ENCODE measurements around the gene NOP14.

DNA sequence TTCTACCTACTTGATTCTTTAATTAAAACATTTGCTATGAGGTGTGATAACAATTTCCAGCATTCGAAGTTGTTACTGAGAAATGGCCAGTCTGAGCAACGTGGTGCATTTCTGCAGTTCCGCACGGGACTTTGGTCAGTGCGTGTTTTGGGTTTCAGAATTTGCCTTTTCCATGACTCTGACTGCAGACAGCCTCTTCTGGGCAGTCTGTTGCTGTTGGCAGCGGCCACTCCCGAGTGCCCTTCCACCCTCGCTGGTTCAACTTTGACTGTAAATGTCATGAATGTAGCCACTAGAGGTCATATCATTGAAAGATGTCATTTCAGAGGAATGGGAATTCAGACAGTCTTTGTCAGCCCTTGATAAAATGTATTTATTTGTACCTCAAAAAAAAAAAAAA lies 53.6 kb downstream of the NOP14 start:
- TF ChIP-seq, protein P1, sequence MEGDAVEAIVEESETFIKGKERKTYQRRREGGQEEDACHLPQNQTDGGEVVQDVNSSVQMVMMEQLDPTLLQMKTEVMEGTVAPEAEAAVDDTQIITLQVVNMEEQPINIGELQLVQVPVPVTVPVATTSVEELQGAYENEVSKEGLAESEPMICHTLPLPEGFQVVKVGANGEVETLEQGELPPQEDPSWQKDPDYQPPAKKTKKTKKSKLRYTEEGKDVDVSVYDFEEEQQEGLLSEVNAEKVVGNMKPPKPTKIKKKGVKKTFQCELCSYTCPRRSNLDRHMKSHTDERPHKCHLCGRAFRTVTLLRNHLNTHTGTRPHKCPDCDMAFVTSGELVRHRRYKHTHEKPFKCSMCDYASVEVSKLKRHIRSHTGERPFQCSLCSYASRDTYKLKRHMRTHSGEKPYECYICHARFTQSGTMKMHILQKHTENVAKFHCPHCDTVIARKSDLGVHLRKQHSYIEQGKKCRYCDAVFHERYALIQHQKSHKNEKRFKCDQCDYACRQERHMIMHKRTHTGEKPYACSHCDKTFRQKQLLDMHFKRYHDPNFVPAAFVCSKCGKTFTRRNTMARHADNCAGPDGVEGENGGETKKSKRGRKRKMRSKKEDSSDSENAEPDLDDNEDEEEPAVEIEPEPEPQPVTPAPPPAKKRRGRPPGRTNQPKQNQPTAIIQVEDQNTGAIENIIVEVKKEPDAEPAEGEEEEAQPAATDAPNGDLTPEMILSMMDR (IDR thresholded peaks at IDR 0.05; ENCODE audit: control extremely low read depth in 1 of 3, insufficient read depth in 1 of 3, low read depth in 1 of 3, low read length in 3 of 3) = no peak
- TF ChIP-seq RFX5 (IDR thresholded peaks at IDR 0.05; ENCODE audit: borderline replicate concordance, low read depth, low read length) (no peak), POLR2A (IDR thresholded peaks at IDR 0.05; ENCODE audit: control extremely low read depth in 1 of 2, low read depth in 2 of 2, low read length in 2 of 2) (no peak), EP300 (IDR thresholded peaks at IDR 0.05; ENCODE audit: borderline replicate concordance in 1 of 2, low read depth in 2 of 2, low read length in 2 of 2) (no peak)
